K562 (cell line): Measurements from ENCODE around the gene UPK2. TPM values are rescaled to one million over a fixed set of nuclear protein-coding genes. Genes with fewer than 3 reads are reported as not detected.

Experiments used
- ADNP ChIP-seq: fragments of 200-800 bp; sonication (Bioruptor generic); IDR thresholded peaks from 2 replicates; pipeline ENCODE4 v1.6.1; 2016; ENCODE audit warnings: missing genetic modification characterization, missing compliant biosample characterization
- BDP1 ChIP-seq: IDR thresholded peaks from 3 replicates; pipeline ENCODE4 v1.6.1; 2011; ENCODE audit not compliant: insufficient read length, insufficient read depth
- CBX1 ChIP-seq: sonication (generic); IDR thresholded peaks from 2 replicates; pipeline ENCODE4 v1.6.1; 2016; ENCODE audit warnings: antibody characterized with exemption, low read depth, mild to moderate bottlenecking
- CREB5 ChIP-seq: fragments of 250-450 bp; sonication (Bioruptor Pico); IDR thresholded peaks from 2 replicates; pipeline ENCODE4 v1.5.0; 2020; ENCODE audit warnings: mild to moderate bottlenecking
- FOXK2 ChIP-seq, 2 experiments: fragments of 450-650 bp; IDR thresholded peaks in 1 of 2; conservative IDR thresholded peaks in 1 of 2; 2 replicates each; pipeline ENCODE4 v1.6.1; 2016; ENCODE audit warnings: low read depth in 2 of 2, mild to moderate bottlenecking in 1 of 2
- HNRNPLL ChIP-seq: fragments of 200-400 bp; formaldehyde crosslinking; IDR thresholded peaks from 2 replicates; pipeline ENCODE4 v1.6.1; 2017; ENCODE audit warnings: low read length, low read depth, mild to moderate bottlenecking; ENCODE audit not compliant: poor library complexity, severe bottlenecking
- KAT7 ChIP-seq: sonication (generic); formaldehyde crosslinking; IDR thresholded peaks from 2 replicates; pipeline ENCODE4 v1.8.0; 2022; ENCODE audit warnings: missing genetic modification reagents, mild to moderate bottlenecking, borderline replicate concordance
- KDM5B ChIP-seq: fragments of 200-600 bp; sonication (generic); IDR thresholded peaks from 2 replicates; pipeline ENCODE4 v1.6.1; 2012; ENCODE audit warnings: low read depth, mild to moderate bottlenecking, moderate library complexity, low read length, control low read depth, inconsistent platforms; ENCODE audit not compliant: insufficient replicate concordance
- MCM3 ChIP-seq: fragments of 450-650 bp; IDR thresholded peaks from 2 replicates; pipeline ENCODE4 v1.6.1; 2016
- MCM5 ChIP-seq: fragments of 450-650 bp; IDR thresholded peaks from 2 replicates; pipeline ENCODE4 v1.6.1; 2016; ENCODE audit warnings: low read depth
- NFXL1 ChIP-seq: fragments of 450-650 bp; formaldehyde crosslinking; IDR thresholded peaks from 2 replicates; pipeline ENCODE4 v1.4.0; 2021; ENCODE audit warnings: mild to moderate bottlenecking
- NR2F6 ChIP-seq: fragments of 450-650 bp; formaldehyde crosslinking; IDR thresholded peaks from 2 replicates; pipeline ENCODE4 v1.4.0; 2020; ENCODE audit warnings: mild to moderate bottlenecking
- PREB ChIP-seq: sonication (generic); formaldehyde crosslinking; IDR thresholded peaks from 2 replicates; pipeline ENCODE4 v1.8.1; 2023; ENCODE audit warnings: mild to moderate bottlenecking, missing genetic modification reagents
- PURB ChIP-seq: sonication (generic); formaldehyde crosslinking; IDR thresholded peaks from 2 replicates; pipeline ENCODE4 v1.9.0; 2021; ENCODE audit warnings: low read depth, mild to moderate bottlenecking, missing genetic modification reagents
- RFX7 ChIP-seq: fragments of 250-450 bp; sonication (Bioruptor Pico); IDR thresholded peaks from 2 replicates; pipeline ENCODE4 v1.5.1; 2021; ENCODE audit warnings: mild to moderate bottlenecking
- SP1 ChIP-seq: sonication (generic); formaldehyde crosslinking; IDR thresholded peaks from 2 replicates; pipeline ENCODE4 v1.8.1; 2022; ENCODE audit warnings: mild to moderate bottlenecking, missing genetic modification reagents
- TEAD4 ChIP-seq, 2 experiments: sonication (generic) in 1 of 2; formaldehyde crosslinking in 1 of 2; IDR thresholded peaks; 2 replicates each; pipeline versions ENCODE4 v1.6.1 to v1.8.0; 2012 to 2022; ENCODE audit warnings: borderline replicate concordance in 1 of 2, inconsistent platforms in 1 of 2, low read length in 1 of 2, mild to moderate bottlenecking in 1 of 2, missing genetic modification reagents in 1 of 2
- ZBTB8A ChIP-seq: fragments of 450-650 bp; IDR thresholded peaks from 2 replicates; pipeline ENCODE4 v1.6.1; 2018; ENCODE audit warnings: mild to moderate bottlenecking, moderate library complexity; ENCODE audit not compliant: partially characterized antibody
- ZNF175 ChIP-seq: fragments of 200-800 bp; sonication (Bioruptor generic); IDR thresholded peaks from 2 replicates; pipeline ENCODE4 v1.6.1; 2016; ENCODE audit warnings: low read depth, mild to moderate bottlenecking, missing genetic modification characterization, missing compliant biosample characterization
- ZNF444 ChIP-seq: fragments of 250-450 bp; sonication (Bioruptor Pico); IDR thresholded peaks from 2 replicates; pipeline ENCODE4 v1.4.0; 2020; ENCODE audit warnings: mild to moderate bottlenecking, moderate library complexity
- ZNF655 ChIP-seq: fragments of 250-450 bp; sonication (Bioruptor Pico); IDR thresholded peaks from 2 replicates; pipeline ENCODE4 v1.5.0; 2021
- polyA plus RNA-seq, 8 experiments: library from polyadenylated mRNA; depleted of rRNA in 4 of 8; stranded (reverse) in 5 of 8; unstranded in 3 of 8; fragments of >200 nt; fragmentation: Nextera tagmentation in 2 of 8; fragmentation: Illumina TruSeq in 1 of 8; extraction: Ambion mirVana in 2 of 8; extraction: Trizol in 1 of 8; gene quantifications; 2 replicates each; pipeline versions ENCODE4 v1.2.1 to v1.2.3, GENCODE V29; 2011 to 2014; ENCODE audit warnings: inconsistent platforms in 1 of 8, missing spikeins in 1 of 8
- total RNA-seq, 7 experiments: library from RNA; depleted of rRNA in 6 of 7; stranded (reverse); fragments of >200 nt in 6 of 7; fragmentation: Illumina TruSeq in 2 of 7; extraction: Trizol in 2 of 7; gene quantifications; 2 replicates each; pipeline versions ENCODE4 v1.2.1 to v1.2.3, GENCODE V29; 2011 to 2021; ENCODE audit warnings: low replicate concordance in 1 of 7
- TF ChIP-seq, protein P1 (sequence below): sonication (generic); formaldehyde crosslinking; IDR thresholded peaks from 2 replicates; pipeline ENCODE4 v1.8.0; 2022; ENCODE audit warnings: missing genetic modification reagents, mild to moderate bottlenecking, borderline replicate concordance
- TF ChIP-seq, protein P2 (sequence below): fragments of 450-650 bp; conservative IDR thresholded peaks from 2 replicates; pipeline ENCODE4 v1.6.1; 2016; ENCODE audit warnings: missing genetic modification characterization, low read depth, mild to moderate bottlenecking, missing compliant biosample characterization, moderate library complexity

The UPK2 gene
- total and polyA plus RNA-seq, 9 of the 15 experiments (the other 6 are each of a cell fraction or from before 2014, with no cell fraction given) = not detected

DNA sequence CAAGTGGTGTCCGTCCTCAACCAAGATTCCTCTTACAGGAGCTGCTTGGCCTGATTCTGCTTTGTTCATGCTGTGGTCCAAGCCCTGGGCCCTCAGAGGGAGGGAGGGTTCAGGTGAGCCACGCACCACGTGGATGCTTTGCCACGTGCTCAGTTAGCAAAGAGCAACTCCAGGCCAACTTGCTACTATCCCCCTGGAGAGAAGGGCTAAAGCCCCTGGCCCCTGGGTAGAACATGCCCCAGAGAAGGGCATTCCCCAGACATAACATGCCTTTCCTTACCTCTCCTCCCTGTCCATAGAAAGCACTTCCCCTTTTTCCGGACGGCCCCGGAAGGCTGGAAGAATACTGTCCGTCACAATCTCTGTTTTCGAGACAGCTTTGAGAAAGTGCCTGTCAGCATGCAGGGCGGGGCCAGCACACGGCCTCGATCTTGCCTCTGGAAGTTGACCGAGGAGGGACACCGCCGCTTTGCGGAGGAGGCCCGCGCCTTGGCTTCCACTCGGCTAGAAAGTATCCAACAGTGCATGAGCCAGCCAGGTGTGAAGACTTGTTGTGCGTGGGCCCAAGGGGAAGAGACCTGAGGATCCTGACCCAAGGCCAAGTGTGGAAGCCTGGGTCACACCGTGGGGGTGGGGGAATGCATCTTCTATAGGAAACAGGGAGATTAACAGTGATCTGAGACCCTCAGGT is 24.2 kb downstream of the UPK2 start (continued):
- TF ChIP-seq CREB5 (CRISPR knock-in tag) = no peak
- TF ChIP-seq, protein P1, sequence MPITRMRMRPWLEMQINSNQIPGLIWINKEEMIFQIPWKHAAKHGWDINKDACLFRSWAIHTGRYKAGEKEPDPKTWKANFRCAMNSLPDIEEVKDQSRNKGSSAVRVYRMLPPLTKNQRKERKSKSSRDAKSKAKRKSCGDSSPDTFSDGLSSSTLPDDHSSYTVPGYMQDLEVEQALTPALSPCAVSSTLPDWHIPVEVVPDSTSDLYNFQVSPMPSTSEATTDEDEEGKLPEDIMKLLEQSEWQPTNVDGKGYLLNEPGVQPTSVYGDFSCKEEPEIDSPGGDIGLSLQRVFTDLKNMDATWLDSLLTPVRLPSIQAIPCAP (CRISPR knock-in tag) = no peak
- no peak for TF ChIP-seq PURB
- TF ChIP-seq KDM5B = no peak
- TF ChIP-seq MCM5 = no peak
- TF ChIP-seq ZNF175 = peak; percentile 82
- no peak for TF ChIP-seq ADNP (tag)
- no peak for TF ChIP-seq NFXL1 (CRISPR knock-in tag)
- peak; percentile 86 for TF ChIP-seq SP1 (CRISPR knock-in tag)
- TF ChIP-seq ZNF444 (CRISPR knock-in tag) = no peak
- no peak for TF ChIP-seq NR2F6 (CRISPR knock-in tag)
- peak; percentile 61; the same call in 1 of the 2 replicates for TF ChIP-seq CBX1
- TF ChIP-seq BDP1 = no peak
- TF ChIP-seq RFX7 (CRISPR knock-in tag) = no peak
- TF ChIP-seq, protein P2, sequence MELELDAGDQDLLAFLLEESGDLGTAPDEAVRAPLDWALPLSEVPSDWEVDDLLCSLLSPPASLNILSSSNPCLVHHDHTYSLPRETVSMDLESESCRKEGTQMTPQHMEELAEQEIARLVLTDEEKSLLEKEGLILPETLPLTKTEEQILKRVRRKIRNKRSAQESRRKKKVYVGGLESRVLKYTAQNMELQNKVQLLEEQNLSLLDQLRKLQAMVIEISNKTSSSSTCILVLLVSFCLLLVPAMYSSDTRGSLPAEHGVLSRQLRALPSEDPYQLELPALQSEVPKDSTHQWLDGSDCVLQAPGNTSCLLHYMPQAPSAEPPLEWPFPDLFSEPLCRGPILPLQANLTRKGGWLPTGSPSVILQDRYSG (tag) = no peak; the same call in 1 of the 2 replicates
- TF ChIP-seq TEAD4 (IDR thresholded peaks at IDR 0.05; ENCODE audit: low read length) = no peak; the same call in 1 of the 2 replicates
- TF ChIP-seq TEAD4 (CRISPR knock-in tag; IDR thresholded peaks at IDR 0.05; ENCODE audit: borderline replicate concordance) = no peak; the same call in 1 of the 2 replicates
- no peak for TF ChIP-seq KAT7 (CRISPR knock-in tag)
- no peak for TF ChIP-seq MCM3
- TF ChIP-seq ZBTB8A = no peak
- no peak for TF ChIP-seq PREB (CRISPR knock-in tag)
- TF ChIP-seq ZNF655 (CRISPR knock-in tag) = no peak
- peak; percentile 23 for TF ChIP-seq HNRNPLL
- peak; percentile 56 to 82; a peak in 2 of 4 replicates for TF ChIP-seq FOXK2 (conservative IDR thresholded peaks at IDR 0.05 in 1 of 2, IDR thresholded peaks at IDR 0.05 in 1 of 2; ENCODE audit: low read depth in 2 of 2)
